ENCODE measurements around the gene EXOC4.

DNA sequence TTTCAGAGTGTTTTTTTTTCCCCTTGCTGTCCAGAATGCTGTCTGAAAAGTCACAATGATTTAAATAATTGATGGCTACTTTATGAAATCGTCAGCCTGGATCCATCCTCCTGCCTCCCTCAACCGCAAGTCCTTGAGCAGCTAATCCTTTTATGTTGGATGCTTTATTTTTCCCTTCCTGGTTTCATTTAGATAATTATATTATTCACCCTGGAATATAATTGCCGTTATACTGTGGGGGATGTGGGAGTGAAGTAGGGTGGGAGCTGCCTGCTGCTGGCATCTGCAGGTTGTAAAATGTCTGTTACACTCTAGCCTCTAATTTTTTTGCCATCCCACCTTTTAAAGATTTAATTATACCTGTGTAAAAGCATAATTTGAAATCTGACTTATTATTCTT is 583.8 kb downstream of the EXOC4 start:
- TF ChIP-seq CTCF (IDR thresholded peaks at IDR 0.05) = no peak
- no peak for TF ChIP-seq POLR2A (IDR thresholded peaks at IDR 0.05)
- TF ChIP-seq POLR2AphosphoS5 (IDR thresholded peaks at IDR 0.05) = no peak
